Uterus (tissue), 2 donors: ENCODE results near the gene SLC25A48.
"Not testable (repeated sequence)": the region's sequence is repeated elsewhere in the genome, so short reads cannot be mapped to it uniquely, and the experiment has no call there.

ENCODE experiments used
- POLR2A ChIP-seq, 2 donors: fragments of 450-650 bp; IDR thresholded peaks; one replicate each; pipeline ENCODE4 v1.6.1; 2016; ENCODE audit warnings: antibody characterized with exemption in 2 of 2, mild to moderate bottlenecking in 1 of 2, moderate library complexity in 1 of 2
- TF ChIP-seq, protein P1 (sequence below), 4 experiments: fragments of 200-600 bp in 2 of 4; fragments of 450-650 bp in 2 of 4; sonication (generic) in 2 of 4; IDR thresholded peaks; one replicate each; pipeline ENCODE4 v1.5.1; 2016 to 2019; ENCODE audit warnings: antibody characterized with exemption in 4 of 4, mild to moderate bottlenecking in 2 of 4, moderate library complexity in 1 of 4

DNA sequence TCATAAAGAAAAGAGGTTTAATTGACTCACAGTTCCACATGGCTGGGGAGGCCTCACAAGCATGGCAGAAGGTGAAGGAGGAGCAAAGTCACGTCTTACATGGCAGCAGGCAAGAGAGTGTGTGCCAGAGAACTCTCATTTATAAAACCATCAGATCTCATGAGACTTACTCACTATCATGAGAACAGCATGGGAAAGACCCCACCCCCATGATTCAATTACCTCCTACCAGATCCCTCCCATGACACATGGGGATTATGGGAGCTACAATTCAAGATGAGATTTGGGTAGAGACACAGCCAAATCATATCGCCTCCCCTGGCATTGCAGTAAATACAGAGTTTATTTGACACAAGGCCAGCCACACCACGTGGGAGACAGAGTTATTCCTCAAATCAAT is 24.7 kb downstream of the SLC25A48 start:
- not testable (repeated sequence) for TF ChIP-seq POLR2A (IDR thresholded peaks at IDR 0.05)
- TF ChIP-seq, protein P1, sequence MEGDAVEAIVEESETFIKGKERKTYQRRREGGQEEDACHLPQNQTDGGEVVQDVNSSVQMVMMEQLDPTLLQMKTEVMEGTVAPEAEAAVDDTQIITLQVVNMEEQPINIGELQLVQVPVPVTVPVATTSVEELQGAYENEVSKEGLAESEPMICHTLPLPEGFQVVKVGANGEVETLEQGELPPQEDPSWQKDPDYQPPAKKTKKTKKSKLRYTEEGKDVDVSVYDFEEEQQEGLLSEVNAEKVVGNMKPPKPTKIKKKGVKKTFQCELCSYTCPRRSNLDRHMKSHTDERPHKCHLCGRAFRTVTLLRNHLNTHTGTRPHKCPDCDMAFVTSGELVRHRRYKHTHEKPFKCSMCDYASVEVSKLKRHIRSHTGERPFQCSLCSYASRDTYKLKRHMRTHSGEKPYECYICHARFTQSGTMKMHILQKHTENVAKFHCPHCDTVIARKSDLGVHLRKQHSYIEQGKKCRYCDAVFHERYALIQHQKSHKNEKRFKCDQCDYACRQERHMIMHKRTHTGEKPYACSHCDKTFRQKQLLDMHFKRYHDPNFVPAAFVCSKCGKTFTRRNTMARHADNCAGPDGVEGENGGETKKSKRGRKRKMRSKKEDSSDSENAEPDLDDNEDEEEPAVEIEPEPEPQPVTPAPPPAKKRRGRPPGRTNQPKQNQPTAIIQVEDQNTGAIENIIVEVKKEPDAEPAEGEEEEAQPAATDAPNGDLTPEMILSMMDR (IDR thresholded peaks at IDR 0.05) = not testable (repeated sequence)
